NCI-H345 treated with DMSO at 0.1 percent for 48 hours (cell line): ENCODE data around the gene UBXN11.
A peak's percentile ranks its signal among the peaks of the same experiment; 100 is the strongest.
"Not testable (repeated sequence)": the region's sequence is repeated elsewhere in the genome, so short reads cannot be mapped to it uniquely, and the experiment has no call there.

Experiments used
- DNase-seq: peaks from one replicate; lab custom pipeline; 2025; ENCODE audit not compliant: unreplicated experiment; lab: John Stamatoyannopoulos, UW

The UBXN11 gene

DNA sequence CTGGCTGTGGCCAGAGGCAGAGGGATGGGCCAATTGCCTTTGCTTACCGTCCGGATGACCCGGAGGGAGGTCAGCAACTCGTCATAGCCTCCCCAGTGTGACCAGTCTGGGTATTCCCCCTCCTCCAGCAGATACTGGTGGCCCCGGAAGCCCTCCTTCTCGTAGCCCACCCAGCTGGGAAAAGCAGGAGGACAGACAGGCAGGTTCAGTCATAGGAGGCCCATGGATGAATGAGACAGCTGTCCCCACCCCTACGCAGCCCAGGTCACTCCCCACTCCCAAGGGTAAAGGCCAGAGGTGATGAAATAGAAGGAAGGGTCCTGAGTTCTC is 30.7 kb upstream of the UBXN11 start:
- DNase-seq: no peak

DNA sequence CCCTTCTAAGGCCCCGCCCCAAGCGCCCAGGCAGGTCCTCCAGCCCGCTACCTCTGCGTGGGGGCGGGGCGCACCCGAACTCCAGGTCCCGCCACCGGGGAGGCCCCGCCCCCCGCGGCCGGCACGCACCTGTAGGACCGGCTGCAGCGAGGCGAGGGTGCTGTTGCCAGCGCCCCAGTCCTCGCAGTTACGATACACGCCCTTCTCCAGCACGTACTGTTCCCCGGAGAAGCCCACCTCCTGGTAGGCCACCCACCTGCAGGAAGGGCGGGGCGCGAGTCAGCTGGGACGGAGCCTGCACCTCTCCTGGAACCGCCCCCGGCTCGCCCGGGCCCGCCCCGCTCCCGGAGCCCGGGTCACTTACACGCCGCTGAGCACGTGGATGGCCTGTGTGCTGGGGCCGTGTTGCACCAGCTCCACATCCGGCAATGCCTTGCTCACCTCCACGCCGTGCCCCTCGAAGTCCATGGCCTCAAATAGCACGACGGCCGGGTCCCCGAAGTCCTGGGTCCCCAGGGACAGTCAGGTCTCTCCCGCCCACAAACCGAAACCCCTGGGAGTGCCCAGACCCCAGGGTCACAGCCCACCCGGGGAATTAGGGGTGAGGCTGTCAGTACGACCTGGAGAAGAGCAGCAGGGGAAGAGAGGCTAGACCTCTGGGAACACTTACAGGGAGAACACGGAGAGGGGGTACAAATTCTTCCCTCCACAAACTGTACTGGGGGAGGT is 30.2 kb upstream of the UBXN11 start:
- peak; percentile 79 for DNase-seq

DNA sequence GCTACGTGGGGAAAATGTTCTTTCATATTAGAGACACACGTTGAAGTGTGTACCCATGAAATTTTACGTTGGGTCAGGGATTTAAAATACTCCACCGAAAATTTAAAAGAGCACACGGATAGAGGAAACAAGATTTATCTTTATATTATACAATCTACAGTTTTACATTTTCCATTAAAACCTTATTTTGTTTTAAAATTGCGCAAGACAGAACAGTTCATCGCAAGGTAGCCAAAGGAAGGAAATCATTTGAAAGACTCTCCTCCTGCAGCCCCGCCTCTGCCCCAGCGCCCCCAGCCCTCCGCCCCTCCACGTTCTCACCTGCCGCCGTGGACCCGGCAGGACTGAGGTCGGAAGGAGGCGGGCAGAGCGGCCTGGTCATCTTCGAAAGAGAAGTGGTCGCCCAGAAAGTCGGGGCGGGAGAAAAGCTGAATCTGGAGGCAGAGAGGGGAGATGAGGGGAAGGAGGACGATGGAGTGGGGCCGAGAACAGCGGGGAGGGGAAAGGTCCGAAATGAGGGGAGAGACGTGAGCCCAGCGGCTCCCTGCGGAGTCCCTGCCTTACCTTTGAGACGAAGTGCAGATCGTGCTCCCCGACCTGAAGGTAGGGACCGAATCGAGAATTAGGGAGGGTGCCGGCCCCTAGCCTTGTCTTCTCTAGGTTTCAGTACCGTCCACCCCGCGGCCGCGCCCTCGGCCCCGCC is 29.5 kb upstream of the UBXN11 start:
- peak; percentile 39 for DNase-seq

DNA sequence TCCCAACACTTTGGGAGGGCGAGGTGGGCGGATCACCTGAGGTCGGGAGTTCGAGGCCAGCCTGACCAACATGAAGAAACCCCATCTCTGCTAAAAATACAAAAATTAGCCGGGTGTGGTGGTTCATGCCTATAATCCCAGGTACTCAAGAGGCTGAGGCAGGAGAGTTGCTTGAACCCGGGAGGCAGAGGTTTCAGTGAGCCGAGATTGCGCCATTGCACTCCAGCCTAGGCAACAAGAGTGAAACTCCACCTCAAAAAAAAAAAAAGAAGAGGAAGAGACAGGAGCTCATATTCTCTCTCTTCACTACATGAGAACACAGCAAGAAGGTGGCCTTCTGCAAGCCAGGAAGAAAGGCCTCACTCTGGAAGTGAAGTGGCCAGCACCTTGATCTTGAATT is 26.9 kb upstream of the UBXN11 start:
- DNase-seq: not testable (repeated sequence)

DNA sequence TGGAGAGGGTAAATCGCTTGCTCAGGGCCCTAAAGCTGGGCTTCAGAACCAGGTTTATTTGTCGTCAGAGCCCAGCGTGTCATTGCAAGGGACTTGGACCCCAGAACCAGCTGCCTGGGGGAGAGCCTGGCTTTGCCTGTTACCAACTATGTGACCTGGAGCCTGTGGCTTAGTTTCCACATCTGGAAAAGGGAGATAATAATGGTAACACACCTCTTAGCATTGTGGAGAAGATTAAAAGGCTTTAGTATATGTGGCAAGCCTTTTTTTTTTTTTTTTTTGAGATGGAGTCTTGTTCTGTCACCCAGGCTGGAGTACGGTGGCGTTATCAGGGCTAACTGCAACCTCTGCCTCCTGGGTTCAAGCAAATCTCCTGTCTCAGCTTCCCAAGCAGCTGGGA is 23.8 kb upstream of the UBXN11 start:
- no peak for DNase-seq

DNA sequence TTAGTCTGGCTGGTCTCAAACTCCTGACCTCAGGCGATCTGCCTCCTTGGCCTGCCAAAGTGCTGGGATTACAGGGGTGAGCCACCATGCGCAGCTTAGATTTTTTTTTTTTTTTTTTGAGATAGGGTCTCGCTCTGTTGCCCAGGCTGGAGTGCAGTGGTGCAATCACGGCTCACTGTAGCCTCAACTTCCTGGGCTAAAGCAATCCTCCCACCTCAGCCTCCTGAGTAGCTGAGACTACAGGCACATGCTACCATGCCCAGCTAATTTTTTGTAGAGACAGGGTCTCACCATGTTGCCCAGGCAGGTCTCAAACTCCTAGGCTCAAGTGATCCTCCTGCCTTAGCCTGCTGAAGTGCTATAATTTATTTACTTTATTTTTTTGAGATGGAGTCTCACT is 22.9 kb upstream of the UBXN11 start:
- not testable (repeated sequence) for DNase-seq

DNA sequence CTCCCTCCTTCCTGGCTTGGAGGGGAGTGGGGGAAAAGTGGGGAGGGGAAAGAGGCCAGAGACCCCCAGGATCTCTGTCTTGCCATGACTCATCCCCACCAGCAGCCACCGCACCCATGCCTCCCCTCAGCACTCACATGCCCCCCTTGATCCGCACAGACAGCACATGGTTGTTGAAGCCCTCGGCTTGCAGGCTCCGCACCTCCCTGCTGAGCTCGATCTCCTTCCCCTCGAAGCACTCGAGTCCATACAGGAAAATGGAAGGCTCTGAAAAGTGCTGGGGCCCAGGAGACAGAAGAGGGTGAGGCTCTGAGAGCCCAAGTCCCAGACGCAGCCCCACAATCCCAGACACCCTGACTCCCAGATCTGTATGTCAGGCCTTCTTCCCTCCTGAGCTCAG is 22.2 kb upstream of the UBXN11 start:
- DNase-seq: no peak

DNA sequence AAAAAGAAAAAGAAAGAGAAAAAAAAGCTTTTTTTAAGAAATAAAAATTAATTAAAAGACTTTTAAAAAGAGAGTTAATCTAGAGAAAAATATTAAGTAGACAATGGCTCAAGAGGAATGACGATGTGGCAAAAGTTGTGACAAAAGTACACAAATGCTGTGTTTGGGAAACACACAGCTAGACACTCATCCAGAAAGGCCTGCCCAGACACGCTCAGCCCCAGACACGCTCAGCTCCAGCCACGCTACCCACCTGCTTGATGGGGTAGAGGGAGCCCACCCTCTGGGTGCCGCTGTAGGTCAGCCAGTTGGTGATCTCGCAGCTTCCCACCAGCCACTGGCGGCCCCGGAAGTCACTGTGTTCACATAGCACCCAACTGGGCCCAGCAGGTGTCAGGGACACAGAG is 21.5 kb upstream of the UBXN11 start:
- peak; percentile 81 for DNase-seq

DNA sequence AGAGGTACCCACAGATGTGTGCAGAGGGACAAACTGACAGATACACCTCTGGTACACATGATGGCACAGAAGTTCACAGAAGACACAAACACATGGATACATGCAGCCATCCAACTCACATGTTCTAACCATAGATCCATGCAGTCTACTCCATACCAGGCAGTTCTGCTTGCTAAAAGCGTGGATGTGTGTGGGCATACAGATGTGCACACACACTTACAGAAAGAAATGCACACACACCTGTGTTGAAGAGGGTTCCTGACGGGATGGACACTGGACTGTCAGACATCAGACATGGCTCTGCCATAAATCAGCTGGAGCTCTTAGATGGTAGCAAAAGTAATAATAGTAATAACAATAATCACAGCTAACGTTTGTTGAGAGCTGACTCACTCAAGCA is 18.1 kb upstream of the UBXN11 start:
- DNase-seq: no peak

DNA sequence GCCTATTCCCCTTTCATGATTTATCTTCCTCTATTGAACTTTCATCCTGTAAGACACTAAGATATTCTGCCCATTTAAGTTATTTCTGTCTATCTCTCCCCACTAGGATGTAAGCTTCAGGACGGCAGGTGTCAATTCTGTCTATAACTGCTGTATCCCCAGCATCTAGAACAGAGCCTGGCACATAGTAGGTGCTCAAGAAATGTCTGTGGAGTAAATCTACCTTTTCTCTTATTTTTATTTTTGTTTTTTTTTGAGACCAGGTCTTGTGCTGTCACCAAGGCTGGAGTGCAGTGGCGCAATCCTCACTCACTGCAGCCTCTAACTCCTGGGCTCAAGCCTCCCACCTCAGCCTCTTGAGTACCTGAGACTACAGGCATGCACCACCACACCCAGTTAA is 16.9 kb upstream of the UBXN11 start:
- no peak for DNase-seq

DNA sequence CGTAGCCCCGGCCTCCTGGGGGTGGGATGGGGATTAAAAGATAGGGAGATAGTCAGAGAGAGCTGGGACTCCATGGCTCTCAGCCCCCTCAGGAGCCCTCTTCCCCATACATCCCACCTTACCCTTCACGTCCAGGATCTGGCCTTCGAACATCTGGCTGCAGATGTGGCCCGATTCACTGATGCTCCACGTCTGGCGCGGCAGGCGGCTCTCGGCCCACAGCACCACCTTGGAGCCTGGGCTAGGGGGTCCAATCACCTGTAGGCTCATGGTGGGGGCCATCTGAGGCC is 15.6 kb upstream of the UBXN11 start:
- DNase-seq: no peak

DNA sequence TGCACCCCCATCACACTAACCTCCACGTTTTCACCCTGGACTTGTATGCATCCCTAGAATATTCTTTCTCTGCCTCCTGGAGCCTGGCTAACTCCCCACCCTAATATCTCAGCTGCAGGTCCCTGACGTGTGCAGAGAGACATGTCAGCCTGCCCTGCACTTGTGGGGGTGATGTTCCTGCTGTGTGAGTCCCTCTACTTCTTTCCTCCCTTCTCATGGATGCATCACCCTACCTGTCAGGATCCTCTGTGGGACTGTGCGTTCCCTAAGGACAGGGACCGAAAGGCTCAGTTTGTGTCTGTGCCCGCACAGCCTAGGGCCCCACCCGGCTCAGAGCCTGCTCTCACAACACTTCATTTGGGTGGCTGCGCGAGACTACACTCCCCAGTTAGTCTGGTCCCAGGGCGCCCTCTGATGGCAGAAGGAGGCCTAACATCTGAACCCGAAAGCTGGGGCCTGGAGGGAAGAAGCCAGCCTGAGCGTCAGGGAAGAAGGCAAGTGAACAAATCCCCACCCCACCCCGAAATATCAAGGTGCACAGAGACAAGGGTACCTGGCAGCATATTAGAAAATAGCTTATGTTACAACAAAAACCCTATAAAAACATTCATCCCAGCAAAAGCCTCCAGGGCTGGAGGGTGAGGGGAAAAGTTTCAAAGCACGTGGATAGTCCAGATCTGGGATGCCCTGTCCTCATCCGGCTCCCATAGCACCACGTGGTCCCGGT is 15.0 kb upstream of the UBXN11 start:
- peak; percentile 27 for DNase-seq

DNA sequence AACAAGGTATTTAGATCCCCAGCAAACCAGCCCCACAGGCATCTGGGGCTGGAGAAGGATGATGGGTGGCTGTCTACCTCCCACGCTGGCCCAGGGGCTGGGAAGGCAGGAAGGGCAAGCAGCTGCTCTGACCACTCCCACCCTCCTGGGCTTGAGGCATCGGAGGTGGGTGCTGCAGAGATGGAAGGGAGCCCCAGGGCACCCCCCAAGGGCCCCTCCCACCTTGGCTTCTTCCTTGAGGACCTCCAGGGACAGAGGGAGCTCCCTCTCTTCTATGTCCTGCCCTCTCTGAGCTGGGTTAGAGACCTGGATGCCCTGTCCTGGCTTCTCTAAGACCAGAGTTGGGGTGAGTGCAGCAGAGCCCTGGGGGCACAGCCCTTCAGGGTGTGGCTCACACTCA is 14.5 kb upstream of the UBXN11 start:
- DNase-seq: no peak

DNA sequence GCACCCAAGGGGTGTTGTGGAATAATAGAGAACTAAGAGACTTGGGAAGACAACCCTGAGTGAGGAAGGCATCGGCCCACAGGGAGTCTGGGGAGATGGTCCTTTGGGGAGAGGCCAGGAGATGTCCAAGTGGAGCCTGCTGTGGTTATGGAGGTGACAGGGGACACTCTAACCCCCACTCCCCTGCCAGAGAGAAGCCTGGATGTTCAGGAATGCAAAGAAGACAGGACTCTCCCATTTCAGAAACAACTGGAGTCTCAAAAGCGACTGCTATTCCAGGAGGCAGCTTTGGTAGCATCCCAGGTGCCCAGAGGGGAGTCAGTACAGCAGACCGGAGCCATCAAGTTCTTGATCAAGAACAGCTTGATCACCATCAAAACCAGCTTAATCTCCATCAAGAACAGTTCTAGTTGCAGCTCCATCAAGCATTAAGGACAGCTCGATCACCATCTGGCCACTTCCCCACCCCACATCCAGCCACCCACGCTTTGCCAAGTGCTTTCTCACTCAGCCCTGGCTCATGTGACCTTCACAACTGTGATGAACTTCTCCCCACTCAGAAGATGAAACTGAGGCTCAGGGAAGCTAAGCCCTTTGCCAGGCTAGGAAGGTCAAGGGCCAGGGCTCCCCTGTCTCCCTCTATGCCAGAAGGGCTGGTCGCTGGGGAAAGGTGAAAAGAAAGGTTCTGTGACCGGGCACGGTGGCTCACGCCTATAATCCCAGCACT is 12.1 kb upstream of the UBXN11 start:
- no peak for DNase-seq

DNA sequence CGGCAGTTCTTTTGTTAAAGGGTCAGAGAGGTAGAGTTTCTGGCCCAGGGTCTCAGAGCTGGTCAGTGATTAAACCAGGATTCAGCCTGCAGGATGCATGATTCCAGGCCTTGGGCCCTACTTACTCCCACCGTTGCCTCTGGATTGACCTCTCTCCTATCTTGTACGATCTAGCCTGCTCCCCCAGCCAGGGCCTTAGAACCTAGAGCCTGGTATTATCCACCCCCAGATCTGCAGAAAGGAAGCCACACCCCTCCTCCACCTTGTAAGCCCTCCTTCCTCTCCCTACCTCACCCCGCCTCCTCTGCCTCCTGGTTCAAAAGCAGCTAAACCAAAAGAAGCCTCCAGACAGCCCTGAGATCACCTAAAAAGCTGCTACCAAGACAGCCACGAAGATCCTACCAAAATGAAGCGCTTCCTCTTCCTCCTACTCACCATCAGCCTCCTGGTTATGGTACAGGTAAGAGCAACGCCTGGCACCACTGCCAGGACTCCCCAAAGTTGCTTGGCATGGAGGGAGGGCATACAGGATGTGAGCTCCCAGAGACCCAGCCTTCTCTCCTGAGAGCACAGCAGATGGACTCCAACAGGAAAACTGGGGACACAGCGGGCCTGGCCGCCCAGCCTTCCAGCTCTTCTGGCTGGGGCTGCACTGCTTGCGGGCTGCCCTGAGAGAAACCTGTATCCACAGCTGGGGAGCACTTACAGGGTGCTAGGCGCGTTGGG is 11.3 kb upstream of the UBXN11 start, which contains the start of gene CD52:
Gene CD52 (plus strand): TSS at position 347 of the 726 bp plus-strand sequence. CDS start 60 bp downstream, at position 407.
- DNase-seq: no peak

DNA sequence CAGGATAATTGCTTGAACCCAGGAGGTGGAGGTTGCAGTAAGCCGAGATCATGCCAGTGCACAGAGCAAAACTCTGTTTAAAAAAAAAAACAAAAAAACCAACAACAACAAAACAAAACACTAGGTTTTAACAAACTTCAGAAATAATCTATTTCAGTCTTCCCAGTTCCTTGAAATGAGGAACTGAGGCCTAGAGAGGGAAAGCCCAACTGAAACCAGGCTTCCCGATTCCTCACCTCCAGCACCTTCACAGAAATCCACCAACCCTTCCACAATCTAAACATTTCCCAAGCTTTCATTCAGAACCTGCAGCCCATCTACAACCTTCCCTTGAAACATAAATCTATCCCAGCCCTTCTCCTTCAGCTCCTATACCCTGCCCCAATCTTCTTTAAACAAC is 10.7 kb upstream of the UBXN11 start:
- DNase-seq: no peak

DNA sequence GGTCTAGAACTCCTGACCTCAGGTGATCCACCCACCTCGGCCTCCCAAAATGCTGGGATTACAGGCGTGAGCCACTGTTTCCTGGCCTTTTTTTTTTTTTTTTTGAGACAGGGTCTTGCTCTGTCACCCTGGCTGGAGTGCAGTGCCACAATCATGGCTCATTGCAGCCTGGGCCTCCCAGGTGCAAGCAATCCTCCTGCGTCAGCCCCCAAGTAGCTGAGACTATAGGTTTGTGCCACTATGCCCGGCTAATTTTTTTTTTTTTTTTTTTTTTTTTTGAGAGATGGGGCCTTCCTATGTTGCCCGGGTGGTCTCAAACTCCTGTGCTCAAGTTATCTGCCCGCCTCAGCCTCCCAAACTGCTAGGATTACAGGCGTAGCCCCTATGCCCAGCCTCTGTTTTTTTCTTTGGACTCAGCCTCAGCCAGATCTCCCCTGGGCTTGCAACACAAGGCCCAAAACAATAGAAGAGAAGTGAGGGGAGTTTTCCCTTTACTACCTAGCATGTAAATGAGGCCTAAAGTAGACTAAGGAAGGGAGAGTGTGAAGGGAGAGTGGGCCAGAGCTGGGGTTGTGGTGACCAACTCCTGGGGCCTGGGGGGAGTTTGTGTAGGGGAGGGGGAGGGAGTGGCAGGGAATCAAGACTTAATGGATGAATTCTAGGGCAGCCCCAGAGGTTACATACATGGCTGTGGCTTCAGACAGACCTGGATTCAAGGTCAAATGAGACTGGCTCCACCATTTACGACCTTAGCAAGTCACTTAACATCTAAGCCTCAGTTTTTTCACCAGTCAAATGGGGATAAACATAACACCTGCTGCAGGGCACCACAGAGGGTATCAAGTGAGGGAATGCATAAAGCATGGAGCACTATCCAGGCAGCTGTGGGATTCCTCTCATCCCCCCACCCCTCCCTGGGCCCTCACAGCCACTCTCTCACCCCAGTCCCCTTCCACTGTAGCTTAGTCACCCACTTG is 9.7 kb upstream of the UBXN11 start:
- no peak for DNase-seq

DNA sequence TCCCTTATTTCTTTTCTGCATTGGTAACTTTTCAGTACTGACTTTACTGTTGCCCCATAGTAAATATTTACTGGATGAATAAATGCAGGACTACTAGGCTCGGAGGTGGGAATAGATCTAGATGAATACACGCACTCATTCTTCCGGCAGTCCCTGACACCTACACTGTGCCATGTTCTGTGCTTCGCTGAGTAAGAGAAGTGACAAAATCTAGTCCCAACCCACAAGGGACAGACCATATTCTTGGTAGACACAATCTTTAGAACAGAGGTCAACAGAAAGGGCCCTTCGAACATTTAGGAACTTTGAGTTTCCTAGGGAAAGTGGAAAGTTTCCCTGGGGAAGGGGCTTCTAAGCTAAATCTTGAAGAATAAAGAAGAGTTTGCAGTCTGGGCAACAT is 8.1 kb upstream of the UBXN11 start:
- no peak for DNase-seq

DNA sequence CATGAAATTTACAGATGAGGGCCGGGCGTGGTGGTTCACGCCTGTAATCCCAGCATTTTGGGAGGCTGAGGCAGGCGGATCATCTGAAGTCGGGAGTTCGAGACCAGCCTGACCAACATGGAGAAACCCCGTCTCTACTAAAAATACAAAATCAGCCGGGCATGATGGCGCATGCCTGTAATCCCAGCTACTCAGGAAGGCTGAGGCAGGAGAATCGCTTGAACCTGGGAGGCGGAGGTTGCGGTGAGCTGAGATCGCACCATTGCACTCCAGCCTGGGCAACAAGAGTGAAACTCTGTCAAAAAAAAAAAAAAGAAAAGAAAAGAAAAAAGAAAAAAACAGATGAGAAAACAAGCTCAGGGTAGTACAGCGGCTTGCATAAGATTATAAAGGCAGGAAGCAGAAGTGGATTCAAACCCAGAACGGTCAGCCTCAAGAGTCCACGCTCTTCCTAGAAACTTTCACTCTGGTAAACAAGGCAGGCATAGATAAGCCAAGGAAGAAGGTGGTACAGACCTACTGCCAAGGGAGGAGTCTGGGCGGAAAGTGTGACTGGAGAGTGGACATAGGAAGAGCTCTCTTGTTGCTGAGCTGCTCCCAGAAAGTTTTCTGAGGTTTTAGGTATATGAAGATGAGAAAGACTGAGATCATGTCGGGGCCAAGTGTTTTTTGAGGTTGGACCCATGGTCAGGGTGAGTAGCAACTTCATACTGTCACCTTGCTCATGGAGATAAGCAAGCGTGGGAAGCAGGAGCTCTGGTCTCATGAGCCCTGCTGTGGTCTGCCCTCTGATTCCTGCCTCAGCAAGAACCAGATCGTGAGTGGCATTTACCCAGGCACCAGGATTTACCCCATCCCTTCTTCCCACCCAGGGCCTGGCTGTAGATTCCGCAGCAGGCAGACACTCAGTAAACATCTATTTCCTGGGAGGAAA is 1.8 kb upstream of the UBXN11 start:
- DNase-seq: not testable (repeated sequence)
